Activated CD4-positive, alpha-beta T cell treated with anti-CD3 and anti-CD28 coated beads for 36 hours (primary cell): Measurements from ENCODE around the gene TAS1R3. TPM values are rescaled to one million over a fixed set of nuclear protein-coding genes. Genes with fewer than 3 reads are reported as not detected.

ENCODE experiments used
- ATAC-seq: fragments of 200-7000 bp; cut with Tn5 transposase; one replicate; pipeline ENCODE4 v1.10.0; 2021; ENCODE audit warnings: mild to moderate bottlenecking, moderate library complexity
- CTCF ChIA-PET: fragments of 350-600 bp; sonication (Branson Sonifier 250); formaldehyde crosslinking; loops from one replicate; lab custom pipeline; 2021; ENCODE audit warnings: antibody characterized with exemption; lab: Charles Lee
- POLR2A ChIA-PET: fragments of 350-600 bp; sonication (Branson Sonifier 250); formaldehyde crosslinking; loops from one replicate; lab custom pipeline; 2021; ENCODE audit warnings: antibody characterized with exemption, inconsistent platforms; lab: Charles Lee
- DNase-seq: peaks from one replicate; pipeline ENCODE4 v3.0.0-alpha.2; 2020
- H3K27ac Mint-ChIP-seq: one replicate; pipeline ENCODE4 v1.8.0; 2021; ENCODE audit warnings: mixed read lengths
- H3K27me3 Mint-ChIP-seq: one replicate; pipeline ENCODE4 v1.8.0; 2021; ENCODE audit warnings: mixed read lengths
- H3K36me3 Mint-ChIP-seq: one replicate; pipeline ENCODE4 v1.8.0; 2021; ENCODE audit warnings: low read depth, mixed read lengths
- H3K4me1 Mint-ChIP-seq: one replicate; pipeline ENCODE4 v1.8.0; 2021; ENCODE audit warnings: mixed read lengths
- H3K4me3 Mint-ChIP-seq: one replicate; pipeline ENCODE4 v1.8.0; 2021; ENCODE audit warnings: mild to moderate bottlenecking, moderate library complexity, mixed read lengths
- H3K9me3 Mint-ChIP-seq: one replicate; pipeline ENCODE4 v1.8.0; 2021; ENCODE audit warnings: low read depth, mixed read lengths
- intact Hi-C, 2 experiments: fragments of 100-400 bp; cut with DNase I in 1 of 2; cut with micrococcal nuclease in 1 of 2; formaldehyde crosslinking; loops; one replicate each; pipeline versions ENCODE4 v1.14.2 to v1.15.1; 2022 to 2024; cut with DNase I, micrococcal nuclease
- total RNA-seq, 2 experiments: library from RNA; stranded (reverse); gene quantifications; one replicate each; pipeline ENCODE4 v1.2.3, GENCODE V29; 2021

Gene TAS1R3
- total RNA-seq, 2 experiments from 2014 or later = 0.28 to 0.41 TPM

GRCh38 chr1:1353389-1354151 is 22.5 kb downstream of the TAS1R3 start:
- ChIA-PET CTCF (interaction anchor here (0.8 kb wide), 1 partner anchor 232 kb away, joined by 3 read pairs; no protein-coding TSS in a partner anchor), POLR2A (no interaction called here)
- DNase-seq (no peak), ATAC-seq (no peak)
- H3K36me3 Mint-ChIP-seq = no peaks in the 10 kb centered on the region
- no peak overlapping the region for H3K4me3 Mint-ChIP-seq
- intact Hi-C loops = no loop called here
- peaks cover 6% of the 10 kb centered on the region for H3K4me1 Mint-ChIP-seq
- no peak overlapping the region for H3K27ac Mint-ChIP-seq
- no peaks in the 10 kb centered on the region for H3K9me3 Mint-ChIP-seq
- H3K27me3 Mint-ChIP-seq = peaks cover 14% of the 10 kb centered on the region

DNA sequence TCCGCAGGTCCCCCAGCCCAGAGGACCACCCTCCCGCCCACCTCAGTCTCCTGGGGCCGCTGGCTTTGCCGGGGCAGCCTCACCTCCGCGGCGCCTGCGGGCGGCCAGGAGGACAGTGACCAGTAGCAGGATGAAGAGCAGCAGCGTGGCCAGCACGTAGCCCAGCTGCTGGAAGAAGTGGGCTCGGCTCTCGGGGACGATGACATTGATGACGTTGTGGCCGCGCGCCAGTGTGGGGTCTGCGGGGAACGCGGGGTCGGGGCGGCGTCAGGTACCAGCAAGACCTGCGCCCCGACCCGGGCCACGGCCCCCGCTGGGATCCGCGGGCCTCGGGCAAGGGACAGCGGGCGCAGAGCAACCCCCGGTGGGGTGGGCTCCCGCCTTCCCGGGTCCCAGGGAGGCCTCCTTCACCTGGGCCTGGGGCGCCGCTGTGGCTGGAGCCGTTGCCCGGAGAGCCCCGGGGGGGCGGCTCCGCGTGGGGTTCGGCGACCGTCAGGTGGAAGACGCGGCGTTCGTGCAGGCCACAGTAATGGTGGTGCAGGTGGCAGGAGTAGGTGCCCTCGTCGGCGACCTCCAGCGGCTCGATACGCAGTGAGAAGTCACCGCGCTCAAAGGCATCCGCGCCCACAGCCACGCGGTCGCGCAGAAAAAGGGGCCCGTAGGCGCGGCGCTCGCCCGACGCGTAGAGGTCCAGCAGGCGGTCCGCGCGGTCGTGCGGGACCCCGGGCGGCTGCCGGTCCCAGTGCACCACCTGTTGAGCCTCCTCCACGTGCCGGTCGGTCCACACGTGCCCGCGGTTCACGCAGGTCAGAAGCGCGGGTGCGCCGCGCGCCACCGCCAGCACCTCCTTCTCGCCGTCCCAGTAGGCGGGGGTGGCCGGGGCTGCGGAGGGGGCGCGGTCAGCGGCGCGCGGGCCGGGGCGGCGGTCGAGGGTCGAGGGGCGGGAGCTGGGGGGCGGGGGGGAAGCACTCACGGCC is 23.5 kb downstream of the TAS1R3 start:
- no peak overlapping the region for H3K27ac Mint-ChIP-seq
- intact Hi-C loops = no loop called here
- H3K4me1 Mint-ChIP-seq = peaks cover 13% of the 10 kb centered on the region
- no peak overlapping the region for H3K4me3 Mint-ChIP-seq
- POLR2A ChIA-PET = no interaction called here
- ATAC-seq (no peak), DNase-seq (no peak)
- H3K9me3 Mint-ChIP-seq = no peaks in the 10 kb centered on the region
- H3K36me3 Mint-ChIP-seq = no peaks in the 10 kb centered on the region
- H3K27me3 Mint-ChIP-seq = peaks cover 14% of the 10 kb centered on the region
- CTCF ChIA-PET = no interaction called here

- Mint-ChIP-seq H3K4me3 (no peak overlapping the region), H3K9me3 (no peaks in the 10 kb centered on the region), H3K4me1 (peaks cover 15% of the 10 kb centered on the region), H3K27me3 (peaks cover 14% of the 10 kb centered on the region), H3K27ac (no peak overlapping the region), H3K36me3 (no peaks in the 10 kb centered on the region)
- intact Hi-C loops = no loop called here
- peak; percentile 46 for DNase-seq
- ChIA-PET POLR2A (no interaction called here), CTCF (no interaction called here)
- peak; percentile 11 for ATAC-seq
These were observed 24.3 kb downstream of the TAS1R3 start for GRCh38 chr1:1355416-1355815.

DNA sequence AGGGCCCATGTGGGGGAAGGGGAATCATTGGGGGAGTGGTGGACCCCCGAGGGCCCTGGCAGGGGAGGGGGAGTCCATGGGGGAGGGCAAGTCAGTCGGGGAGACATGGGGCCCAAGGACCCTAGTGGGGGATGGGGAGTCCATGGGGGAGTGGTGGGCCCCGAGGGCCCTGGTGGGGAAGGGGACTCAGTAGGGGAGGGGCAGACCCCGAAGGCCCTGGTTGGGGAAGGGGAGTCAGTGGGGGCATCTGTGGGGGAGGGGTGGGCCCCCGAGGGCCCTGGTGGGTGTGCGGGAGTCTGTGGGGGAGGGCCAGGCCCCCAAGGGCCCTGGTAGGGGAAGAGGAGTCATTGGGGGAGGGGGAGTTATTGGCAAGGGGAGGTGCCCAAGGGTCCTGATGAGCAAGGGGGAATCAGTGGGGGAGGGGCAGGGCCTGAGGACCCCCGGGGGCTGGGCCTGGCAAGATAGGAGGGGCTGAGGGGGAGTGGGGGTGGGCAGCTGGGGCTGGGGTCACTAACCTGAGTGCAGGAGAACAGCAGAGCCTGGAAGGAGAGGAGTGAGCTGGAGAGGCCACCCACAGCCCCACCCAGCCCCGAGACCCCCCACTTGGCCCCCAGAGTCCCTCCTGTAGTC is 25.2 kb downstream of the TAS1R3 start:
- peaks cover 15% of the 10 kb centered on the region for H3K4me1 Mint-ChIP-seq
- H3K27me3 Mint-ChIP-seq = peaks cover 18% of the 10 kb centered on the region
- POLR2A ChIA-PET = no interaction called here
- no peak overlapping the region for H3K27ac Mint-ChIP-seq
- CTCF ChIA-PET = no interaction called here
- no peaks in the 10 kb centered on the region for H3K36me3 Mint-ChIP-seq
- H3K9me3 Mint-ChIP-seq = no peaks in the 10 kb centered on the region
- ATAC-seq (no peak), DNase-seq (no peak)
- H3K4me3 Mint-ChIP-seq = no peak overlapping the region
- intact Hi-C loops = no loop called here

GRCh38 chr1:1356796-1357401 is 25.8 kb downstream of the TAS1R3 start:
- Mint-ChIP-seq H3K27ac (no peak overlapping the region), H3K9me3 (no peaks in the 10 kb centered on the region), H3K4me3 (no peak overlapping the region), H3K4me1 (peaks cover 15% of the 10 kb centered on the region), H3K36me3 (no peaks in the 10 kb centered on the region), H3K27me3 (peaks cover 18% of the 10 kb centered on the region)
- ChIA-PET CTCF (no interaction called here), POLR2A (interaction anchor here (0.6 kb wide), 1 partner anchor 42 kb away, joined by 3 read pairs; the partner anchor contains the start of gene CCNL2)
- intact Hi-C loops = no loop called here
- no peak for ATAC-seq
- DNase-seq = no peak

DNA sequence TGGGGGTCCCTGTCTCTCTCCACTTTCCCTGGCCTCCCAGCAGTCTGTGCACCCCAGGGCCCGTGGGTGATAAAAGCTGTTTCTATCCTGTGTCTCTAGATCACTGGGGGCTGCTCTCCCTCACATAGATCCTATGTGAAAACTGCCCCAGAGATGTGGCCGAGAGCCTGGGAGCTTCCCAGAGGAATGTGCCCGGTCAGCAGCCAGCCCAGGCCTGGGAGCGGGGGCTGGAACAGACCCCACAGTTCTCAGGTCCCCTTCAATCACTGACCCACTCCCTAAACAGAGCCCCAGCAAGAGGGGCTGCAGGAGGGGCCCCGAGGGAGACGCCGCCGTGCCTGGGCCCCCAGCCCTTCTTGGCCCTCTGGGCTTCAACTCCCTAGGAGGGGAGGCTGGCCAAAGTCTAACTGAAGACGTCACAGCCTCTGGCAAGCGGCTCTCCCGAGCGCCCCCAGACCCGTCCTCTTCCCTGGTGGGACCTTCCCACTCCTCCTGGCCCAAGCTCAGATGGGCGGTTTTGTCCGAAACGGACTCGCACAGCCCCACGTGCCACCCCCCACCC is 26.9 kb downstream of the TAS1R3 start:
- Mint-ChIP-seq H3K27ac (no peak overlapping the region), H3K36me3 (no peaks in the 10 kb centered on the region), H3K27me3 (peaks cover 10% of the 10 kb centered on the region), H3K9me3 (no peaks in the 10 kb centered on the region), H3K4me3 (no peak overlapping the region), H3K4me1 (peaks cover 12% of the 10 kb centered on the region)
- ATAC-seq = no peak
- ChIA-PET POLR2A (no interaction called here), CTCF (interaction anchor here (0.6 kb wide), 1 partner anchor 431 kb away, joined by 4 read pairs; no protein-coding TSS in a partner anchor)
- DNase-seq = no peak
- intact Hi-C loops = no loop called here

DNA sequence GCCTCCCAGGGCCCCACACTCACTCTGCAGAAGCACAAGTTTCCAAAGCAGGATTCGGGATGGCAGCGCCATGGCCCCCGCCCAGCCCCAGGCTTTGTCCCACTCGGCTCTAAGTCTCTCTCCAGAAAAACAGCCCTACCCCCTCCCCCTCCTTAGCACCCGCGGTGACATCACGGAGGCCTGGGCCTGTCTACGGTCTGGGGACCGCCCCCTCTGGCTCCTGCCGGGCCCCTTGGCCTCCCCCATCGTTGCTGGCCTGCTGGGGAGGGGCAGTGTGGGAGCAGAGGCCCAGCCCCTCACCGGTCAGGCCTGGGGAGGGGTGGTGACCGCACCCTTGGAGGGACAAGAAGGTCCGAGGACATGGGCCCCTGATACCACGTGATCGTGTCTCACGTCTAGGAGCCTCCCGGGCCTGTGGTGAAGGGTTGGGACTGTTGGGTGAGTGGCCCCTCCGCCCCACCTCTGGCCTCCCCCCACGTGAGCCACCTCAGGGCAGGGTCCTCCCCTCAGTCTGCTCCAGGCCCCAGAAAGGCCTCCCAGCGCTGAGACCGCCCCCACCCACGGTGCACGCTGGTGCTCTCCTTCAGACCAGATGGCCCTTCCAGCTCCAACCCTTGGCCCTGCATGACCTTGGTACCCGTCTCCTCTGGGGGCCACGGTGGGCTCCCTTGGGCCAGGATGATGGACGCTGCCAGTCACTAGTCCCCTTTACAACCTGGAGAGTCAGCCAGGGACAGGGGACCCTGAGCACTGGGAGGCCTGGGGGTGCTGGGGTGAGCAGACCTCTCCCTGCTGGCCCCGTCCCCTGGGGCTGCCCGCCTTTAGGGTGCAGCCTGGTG is 27.6 kb downstream of the TAS1R3 start, which contains the start of gene MXRA8:
Gene MXRA8 (minus strand): TSS at position 123 of the 839 bp plus-strand sequence. CDS start 51 bp downstream, at position 72.
- H3K27ac Mint-ChIP-seq = no peak within 1 kb of the TSS
- peak; percentile 59 for DNase-seq
- CTCF ChIA-PET = interaction anchor here (0.6 kb wide), 1 partner anchor 17 kb away, joined by 3 read pairs; the partner anchor contains the start of gene AURKAIP1

GRCh38 chr1:1359308-1359663 is 28.2 kb downstream of the TAS1R3 start:
- no peak for ATAC-seq
- Mint-ChIP-seq H3K27ac (no peak overlapping the region), H3K4me1 (peaks cover 10% of the 10 kb centered on the region), H3K27me3 (peaks cover 8% of the 10 kb centered on the region), H3K9me3 (no peaks in the 10 kb centered on the region), H3K4me3 (no peak overlapping the region), H3K36me3 (no peaks in the 10 kb centered on the region)
- CTCF ChIA-PET = interaction anchor here (0.6 kb wide), 1 partner anchor 16 kb away, joined by 3 read pairs; the partner anchor contains the start of gene AURKAIP1
- POLR2A ChIA-PET = interaction anchor here (0.5 kb wide), 1 partner anchor 37 kb away, joined by 3 read pairs; no protein-coding TSS in a partner anchor
- DNase-seq = no peak
- intact Hi-C loops = no loop called here

More for the DNA sequence above, 27.6 kb downstream of the TAS1R3 start, which contains the start of gene MXRA8:
- intact Hi-C loops = no loop called here
- POLR2A ChIA-PET = interaction anchor here (0.5 kb wide), 1 partner anchor 38 kb away, joined by 3 read pairs; no protein-coding TSS in a partner anchor
- no peaks in the 10 kb centered on the region for H3K36me3 Mint-ChIP-seq
- H3K9me3 Mint-ChIP-seq = no peaks in the 10 kb centered on the region
- H3K27me3 Mint-ChIP-seq = peaks cover 10% of the 10 kb centered on the region
- ATAC-seq = peak; percentile 48
- peaks cover 12% of the 10 kb centered on the region for H3K4me1 Mint-ChIP-seq
- H3K4me3 Mint-ChIP-seq = no peak within 1 kb of the TSS

- ChIA-PET CTCF (no interaction called here), POLR2A (no interaction called here)
- Mint-ChIP-seq H3K27me3 (peaks cover 7% of the 10 kb centered on the region), H3K36me3 (no peaks in the 10 kb centered on the region), H3K27ac (no peak overlapping the region), H3K4me1 (peaks cover 10% of the 10 kb centered on the region), H3K4me3 (no peak overlapping the region), H3K9me3 (no peaks in the 10 kb centered on the region)
- DNase-seq (no peak), ATAC-seq (no peak)
- intact Hi-C loops = no loop called here
These were observed 28.8 kb downstream of the TAS1R3 start for GRCh38 chr1:1359664-1360468.
